ENCODE measurements around the gene NR3C1.

NR3C1 gene

DNA sequence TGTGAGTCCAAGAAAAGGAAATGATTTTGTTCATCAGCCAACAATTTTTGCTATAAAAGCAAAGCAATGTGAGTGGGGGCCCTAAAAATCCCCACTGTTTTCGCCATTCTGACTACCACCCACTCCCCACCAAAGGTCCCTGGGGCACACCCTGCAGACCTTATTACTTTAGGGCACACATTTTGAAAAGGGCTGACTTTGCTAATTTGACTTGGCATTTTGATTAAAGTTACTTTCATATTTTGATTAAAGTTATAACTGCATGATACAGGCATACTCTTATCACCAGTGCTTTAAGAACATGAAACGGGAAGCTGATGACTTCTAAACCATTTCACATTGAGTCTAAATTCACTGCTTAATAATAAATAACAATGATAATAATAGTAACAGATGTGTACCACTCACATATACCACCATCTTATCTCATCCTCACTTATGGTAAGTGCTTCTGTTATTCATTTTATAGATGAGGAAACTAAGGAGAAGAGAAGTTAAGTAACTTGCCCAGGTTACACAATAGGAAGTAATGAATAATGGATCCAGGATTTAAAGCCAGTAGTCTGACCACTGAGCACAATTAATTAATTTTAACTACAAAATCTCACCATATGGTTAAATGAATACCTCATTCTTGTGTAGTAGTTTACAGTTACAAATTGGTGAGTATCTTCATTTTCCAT, 25.4 kb upstream of the NR3C1 start:
- DNase-seq (ENCODE audit: insufficient read length, low spot score) = no peak
- peak; percentile 59 for FAIRE-seq

DNA sequence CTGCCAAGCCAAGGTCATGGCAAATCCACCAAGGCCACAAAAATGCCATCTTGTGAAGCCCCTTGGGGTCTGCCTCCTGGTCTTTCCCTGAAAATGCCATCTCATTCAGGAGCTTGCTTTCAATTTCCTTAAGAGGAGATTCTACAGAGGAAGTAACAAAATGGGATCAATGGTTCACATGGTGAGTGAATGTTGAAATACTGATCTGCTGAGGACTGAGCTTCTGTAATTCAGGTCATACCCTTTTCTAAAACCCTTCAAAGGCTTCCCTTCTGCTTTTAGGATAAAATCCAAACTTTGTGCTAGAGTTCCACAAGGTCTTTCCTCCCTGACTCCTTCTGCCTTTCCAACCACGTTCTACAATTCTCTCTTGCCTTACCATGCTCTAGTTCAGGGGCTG, 24.7 kb upstream of the NR3C1 start:
- FAIRE-seq = no peak
- TF ChIP-seq POLR2A (IDR thresholded peaks at IDR 0.05; ENCODE audit: low read depth, low read length) = no peak
- TF ChIP-seq PAX5 (IDR thresholded peaks at IDR 0.05; ENCODE audit: insufficient read depth, low read length, severe bottlenecking) = no peak
- TF ChIP-seq POU2F2 (IDR thresholded peaks at IDR 0.05; ENCODE audit: low read depth, low read length) = no peak
- TF ChIP-seq POLR2AphosphoS5 (IDR thresholded peaks at IDR 0.05; ENCODE audit: low read depth, low read length) = no peak
- TF ChIP-seq SPI1 (IDR thresholded peaks at IDR 0.05; ENCODE audit: low read depth, low read length) = no peak
- no peak for TF ChIP-seq TAF1 (IDR thresholded peaks at IDR 0.05; ENCODE audit: low read depth, low read length)

More for the DNA sequence above, 25.4 kb upstream of the NR3C1 start:
- TF ChIP-seq SPI1 (IDR thresholded peaks at IDR 0.05; ENCODE audit: low read depth, low read length) (no peak), POLR2AphosphoS5 (IDR thresholded peaks at IDR 0.05; ENCODE audit: low read depth, low read length) (no peak), PAX5 (IDR thresholded peaks at IDR 0.05; ENCODE audit: insufficient read depth, low read length, severe bottlenecking) (no peak), POU2F2 (IDR thresholded peaks at IDR 0.05; ENCODE audit: low read depth, low read length) (no peak), POLR2A (IDR thresholded peaks at IDR 0.05; ENCODE audit: low read depth, low read length) (no peak), TAF1 (IDR thresholded peaks at IDR 0.05; ENCODE audit: low read depth, low read length) (no peak)

GRCh38 chr5:143427122-143427735, 23.7 kb upstream of the NR3C1 start:
- peak; percentile 52 for FAIRE-seq
- TF ChIP-seq TAF1 (IDR thresholded peaks at IDR 0.05; ENCODE audit: low read depth, low read length) (no peak), POLR2A (IDR thresholded peaks at IDR 0.05; ENCODE audit: low read depth, low read length) (no peak), PAX5 (IDR thresholded peaks at IDR 0.05; ENCODE audit: insufficient read depth, low read length, severe bottlenecking) (no peak), SPI1 (IDR thresholded peaks at IDR 0.05; ENCODE audit: low read depth, low read length) (no peak), POLR2AphosphoS5 (IDR thresholded peaks at IDR 0.05; ENCODE audit: low read depth, low read length) (no peak), POU2F2 (IDR thresholded peaks at IDR 0.05; ENCODE audit: low read depth, low read length) (no peak)
- DNase-seq (ENCODE audit: insufficient read length, low spot score) = no peak

More for the DNA sequence above, 24.7 kb upstream of the NR3C1 start:
- DNase-seq (ENCODE audit: insufficient read length, low spot score) = no peak

DNA sequence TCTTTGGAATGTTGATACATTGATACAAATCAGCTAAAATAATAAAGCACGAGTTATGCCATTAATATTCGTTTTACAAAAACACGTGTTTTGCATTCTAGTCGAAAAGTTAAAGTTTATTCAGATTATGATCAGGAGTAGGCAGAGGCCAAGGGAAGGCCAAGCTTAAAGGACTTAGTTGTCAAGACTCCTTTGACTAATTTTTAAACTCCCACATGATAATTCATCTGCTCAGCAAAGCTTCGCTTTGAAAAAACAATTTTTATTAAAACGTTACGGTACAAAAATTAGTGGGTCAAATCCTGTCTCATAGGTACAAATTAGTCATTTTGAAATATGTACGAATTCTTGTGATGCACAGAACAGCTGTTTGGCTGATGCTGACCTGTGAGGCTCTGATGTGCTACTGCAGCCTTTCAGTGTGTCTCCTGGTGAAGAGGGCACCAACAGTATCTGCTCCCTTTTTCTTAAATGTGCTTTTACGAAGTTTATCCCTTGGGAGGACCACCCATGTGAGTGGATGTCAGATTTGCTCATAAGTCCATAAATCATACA, 23.0 kb upstream of the NR3C1 start:
- 0 out of 2 replicates have a peak, but pooled peaks have one; percentile 36 for TF ChIP-seq POLR2AphosphoS5 (IDR thresholded peaks at IDR 0.05; ENCODE audit: low read depth, low read length)
- no peak for TF ChIP-seq POLR2A (IDR thresholded peaks at IDR 0.05; ENCODE audit: low read depth, low read length)
- no peak for TF ChIP-seq POU2F2 (IDR thresholded peaks at IDR 0.05; ENCODE audit: low read depth, low read length)
- no peak for TF ChIP-seq PAX5 (IDR thresholded peaks at IDR 0.05; ENCODE audit: insufficient read depth, low read length, severe bottlenecking)
- TF ChIP-seq TAF1 (IDR thresholded peaks at IDR 0.05; ENCODE audit: low read depth, low read length) = no peak
- peak; percentile 83 for FAIRE-seq
- no peak for DNase-seq (ENCODE audit: insufficient read length, low spot score)

GRCh38 chr5:143425835-143426234, 22.3 kb upstream of the NR3C1 start:
- DNase-seq (ENCODE audit: insufficient read length, low spot score) (no peak), FAIRE-seq (no peak)
- TF ChIP-seq POLR2AphosphoS5 (IDR thresholded peaks at IDR 0.05; ENCODE audit: low read depth, low read length) (no peak), TAF1 (IDR thresholded peaks at IDR 0.05; ENCODE audit: low read depth, low read length) (no peak), POLR2A (IDR thresholded peaks at IDR 0.05; ENCODE audit: low read depth, low read length) (no peak), POU2F2 (IDR thresholded peaks at IDR 0.05; ENCODE audit: low read depth, low read length) (no peak), PAX5 (IDR thresholded peaks at IDR 0.05; ENCODE audit: insufficient read depth, low read length, severe bottlenecking) (no peak), SPI1 (IDR thresholded peaks at IDR 0.05; ENCODE audit: low read depth, low read length) (no peak)

GRCh38 chr5:143418140-143418866, 14.8 kb upstream of the NR3C1 start:
- TF ChIP-seq POU2F2 (IDR thresholded peaks at IDR 0.05; ENCODE audit: low read depth, low read length) = no peak
- TF ChIP-seq SPI1 (IDR thresholded peaks at IDR 0.05; ENCODE audit: low read depth, low read length) = peak; percentile 45
- peak; percentile 4 for TF ChIP-seq PAX5 (IDR thresholded peaks at IDR 0.05; ENCODE audit: insufficient read depth, low read length, severe bottlenecking)
- TF ChIP-seq TAF1 (IDR thresholded peaks at IDR 0.05; ENCODE audit: low read depth, low read length) = no peak
- TF ChIP-seq POLR2A (IDR thresholded peaks at IDR 0.05; ENCODE audit: low read depth, low read length) = no peak; the same call in 1 of the 2 replicates
- TF ChIP-seq POLR2AphosphoS5 (IDR thresholded peaks at IDR 0.05; ENCODE audit: low read depth, low read length) = no peak; the same call in 1 of the 2 replicates
- FAIRE-seq (peak; percentile 38), DNase-seq (ENCODE audit: insufficient read length, low spot score) (no peak)

- TF ChIP-seq POLR2AphosphoS5 (IDR thresholded peaks at IDR 0.05; ENCODE audit: low read depth, low read length) (no peak), SPI1 (IDR thresholded peaks at IDR 0.05; ENCODE audit: low read depth, low read length) (no peak), TAF1 (IDR thresholded peaks at IDR 0.05; ENCODE audit: low read depth, low read length) (no peak), POU2F2 (IDR thresholded peaks at IDR 0.05; ENCODE audit: low read depth, low read length) (no peak), POLR2A (IDR thresholded peaks at IDR 0.05; ENCODE audit: low read depth, low read length) (no peak), PAX5 (IDR thresholded peaks at IDR 0.05; ENCODE audit: insufficient read depth, low read length, severe bottlenecking) (no peak)
- FAIRE-seq = no peak
- DNase-seq (ENCODE audit: insufficient read length, low spot score) = no peak
Observed at GRCh38 chr5:143417503-143418139, 14.1 kb upstream of the NR3C1 start.

- TF ChIP-seq SPI1 (IDR thresholded peaks at IDR 0.05; ENCODE audit: low read depth, low read length) (no peak), TAF1 (IDR thresholded peaks at IDR 0.05; ENCODE audit: low read depth, low read length) (no peak), POLR2AphosphoS5 (IDR thresholded peaks at IDR 0.05; ENCODE audit: low read depth, low read length) (no peak), POU2F2 (IDR thresholded peaks at IDR 0.05; ENCODE audit: low read depth, low read length) (no peak)
- DNase-seq (ENCODE audit: insufficient read length, low spot score) = no peak
- FAIRE-seq = no peak
Observed at GRCh38 chr5:143416411-143416810, 12.9 kb upstream of the NR3C1 start.

All from GM12891 (cell line).